ENCODE data around the gene TTC19. TPM values are rescaled to one million over a fixed set of nuclear protein-coding genes. Genes with fewer than 3 reads are reported as not detected.

The TTC19 gene
- total RNA-seq, 1 donor from 2014 or later: 21.4 TPM

DNA sequence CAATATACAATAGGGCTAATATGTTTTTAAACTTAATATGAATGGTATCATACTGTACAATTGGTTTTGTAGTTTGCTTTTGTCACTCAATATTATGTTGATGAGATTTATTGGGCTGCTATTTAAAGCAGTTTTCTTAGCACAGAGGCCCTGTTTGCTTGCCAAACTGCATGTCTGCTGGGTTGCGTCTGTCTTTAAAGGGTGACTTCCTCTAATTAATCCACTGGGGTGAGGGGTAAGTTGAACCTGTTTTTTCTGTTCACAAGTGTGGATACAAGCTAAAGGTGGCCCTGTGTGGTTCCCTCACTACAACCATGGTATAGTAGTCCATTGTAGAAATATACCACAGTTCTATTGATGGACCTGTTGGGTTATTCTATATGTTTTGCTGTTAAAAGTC lies 19.7 kb downstream of the TTC19 start:
- H3K4me1 ChIP-seq: peaks cover 54% of the 10 kb centered on the region
- peak overlapping the region; percentile 38 for H3K27ac ChIP-seq (replicated peaks)
- no peaks in the 10 kb centered on the region for H3K27me3 ChIP-seq (ENCODE audit: low read depth)
- no peak overlapping the region for H3K4me3 ChIP-seq
- TF ChIP-seq, protein P1, sequence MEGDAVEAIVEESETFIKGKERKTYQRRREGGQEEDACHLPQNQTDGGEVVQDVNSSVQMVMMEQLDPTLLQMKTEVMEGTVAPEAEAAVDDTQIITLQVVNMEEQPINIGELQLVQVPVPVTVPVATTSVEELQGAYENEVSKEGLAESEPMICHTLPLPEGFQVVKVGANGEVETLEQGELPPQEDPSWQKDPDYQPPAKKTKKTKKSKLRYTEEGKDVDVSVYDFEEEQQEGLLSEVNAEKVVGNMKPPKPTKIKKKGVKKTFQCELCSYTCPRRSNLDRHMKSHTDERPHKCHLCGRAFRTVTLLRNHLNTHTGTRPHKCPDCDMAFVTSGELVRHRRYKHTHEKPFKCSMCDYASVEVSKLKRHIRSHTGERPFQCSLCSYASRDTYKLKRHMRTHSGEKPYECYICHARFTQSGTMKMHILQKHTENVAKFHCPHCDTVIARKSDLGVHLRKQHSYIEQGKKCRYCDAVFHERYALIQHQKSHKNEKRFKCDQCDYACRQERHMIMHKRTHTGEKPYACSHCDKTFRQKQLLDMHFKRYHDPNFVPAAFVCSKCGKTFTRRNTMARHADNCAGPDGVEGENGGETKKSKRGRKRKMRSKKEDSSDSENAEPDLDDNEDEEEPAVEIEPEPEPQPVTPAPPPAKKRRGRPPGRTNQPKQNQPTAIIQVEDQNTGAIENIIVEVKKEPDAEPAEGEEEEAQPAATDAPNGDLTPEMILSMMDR (IDR thresholded peaks at IDR 0.05; ENCODE audit: borderline replicate concordance): no peak
- H3K36me3 ChIP-seq: peaks cover 39% of the 10 kb centered on the region
- no peaks in the 10 kb centered on the region for H3K9me3 ChIP-seq (replicated peaks)
- intact Hi-C loops (cut with micrococcal nuclease): no loop called here
- no peak for DNase-seq

DNA sequence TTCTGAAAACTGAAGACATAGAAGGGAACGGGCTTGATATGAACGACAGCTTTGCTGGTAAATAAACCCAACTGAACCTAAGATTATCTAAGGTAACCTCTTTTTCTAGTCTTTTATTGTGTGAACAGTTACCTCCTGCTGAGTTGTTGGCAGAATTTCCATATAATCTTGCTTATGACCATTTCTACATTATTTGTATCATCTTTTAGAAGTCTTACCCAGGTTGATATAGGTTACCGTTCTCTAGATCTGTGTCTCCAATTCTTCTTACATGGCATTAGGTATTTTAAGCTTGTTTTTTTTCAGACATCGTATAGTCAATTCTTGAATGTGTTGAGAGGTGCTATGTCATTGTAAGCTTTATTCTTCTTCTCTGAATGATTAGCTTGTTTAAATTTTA lies 24.3 kb downstream of the TTC19 start:
- H3K27ac ChIP-seq (replicated peaks): no peak overlapping the region

DNA sequence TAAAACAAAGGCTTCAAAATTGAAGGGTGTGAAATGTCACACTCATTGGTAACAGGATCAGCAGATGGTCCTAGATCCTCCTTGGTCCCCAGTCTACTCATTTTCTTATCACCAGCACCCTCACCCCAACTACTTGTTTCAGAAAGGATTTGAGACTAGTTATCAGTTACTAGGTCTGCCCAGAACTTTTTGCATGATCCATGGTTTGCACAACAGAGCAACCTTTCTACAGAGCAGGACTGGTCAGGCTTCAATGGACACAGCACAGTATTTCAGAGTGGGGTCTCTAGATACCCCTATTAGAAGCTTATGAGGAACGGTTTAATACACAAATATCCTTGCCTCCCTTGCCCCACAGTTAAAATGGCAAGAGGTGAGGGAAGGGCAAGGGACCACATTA lies 25.6 kb downstream of the TTC19 start:
- H3K27me3 ChIP-seq (ENCODE audit: low read depth): no peaks in the 10 kb centered on the region
- no peak for DNase-seq
- H3K9me3 ChIP-seq (replicated peaks): no peaks in the 10 kb centered on the region
- peaks cover 38% of the 10 kb centered on the region for H3K4me1 ChIP-seq
- H3K27ac ChIP-seq (replicated peaks): no peak overlapping the region
- peaks cover 70% of the 10 kb centered on the region for H3K36me3 ChIP-seq
- TF ChIP-seq, protein P1 (IDR thresholded peaks at IDR 0.05; ENCODE audit: borderline replicate concordance): no peak
- no peak overlapping the region for H3K4me3 ChIP-seq
- intact Hi-C loops (cut with micrococcal nuclease): no loop called here

More for the DNA sequence above, 24.3 kb downstream of the TTC19 start:
- H3K9me3 ChIP-seq (replicated peaks): no peaks in the 10 kb centered on the region
- H3K36me3 ChIP-seq: peaks cover 63% of the 10 kb centered on the region
- TF ChIP-seq, protein P1 (IDR thresholded peaks at IDR 0.05; ENCODE audit: borderline replicate concordance): no peak
- intact Hi-C loops (cut with micrococcal nuclease): no loop called here
- H3K27me3 ChIP-seq (ENCODE audit: low read depth): no peaks in the 10 kb centered on the region
- DNase-seq: no peak
- H3K4me1 ChIP-seq: peaks cover 50% of the 10 kb centered on the region
- H3K4me3 ChIP-seq: no peak overlapping the region

DNA sequence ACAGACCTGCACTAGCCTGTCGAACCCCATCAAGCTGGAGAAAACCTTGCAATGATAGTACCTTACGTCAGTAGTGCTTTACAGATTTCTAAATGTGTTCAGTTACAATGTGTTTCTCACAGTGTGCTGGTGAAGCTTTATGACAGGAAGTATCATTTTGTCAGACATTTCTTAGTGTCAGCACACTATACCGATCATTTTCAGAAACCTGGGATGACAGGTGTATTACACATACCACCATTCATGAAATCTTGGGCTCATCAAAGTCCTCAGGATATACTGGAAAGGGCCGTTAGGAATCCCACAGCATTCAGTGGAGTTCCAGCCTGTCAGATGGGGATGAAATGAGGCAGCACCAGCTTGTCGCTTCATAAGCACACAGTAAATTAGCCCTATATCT lies 27.3 kb downstream of the TTC19 start:
- H3K36me3 ChIP-seq: peaks cover 77% of the 10 kb centered on the region

DNA sequence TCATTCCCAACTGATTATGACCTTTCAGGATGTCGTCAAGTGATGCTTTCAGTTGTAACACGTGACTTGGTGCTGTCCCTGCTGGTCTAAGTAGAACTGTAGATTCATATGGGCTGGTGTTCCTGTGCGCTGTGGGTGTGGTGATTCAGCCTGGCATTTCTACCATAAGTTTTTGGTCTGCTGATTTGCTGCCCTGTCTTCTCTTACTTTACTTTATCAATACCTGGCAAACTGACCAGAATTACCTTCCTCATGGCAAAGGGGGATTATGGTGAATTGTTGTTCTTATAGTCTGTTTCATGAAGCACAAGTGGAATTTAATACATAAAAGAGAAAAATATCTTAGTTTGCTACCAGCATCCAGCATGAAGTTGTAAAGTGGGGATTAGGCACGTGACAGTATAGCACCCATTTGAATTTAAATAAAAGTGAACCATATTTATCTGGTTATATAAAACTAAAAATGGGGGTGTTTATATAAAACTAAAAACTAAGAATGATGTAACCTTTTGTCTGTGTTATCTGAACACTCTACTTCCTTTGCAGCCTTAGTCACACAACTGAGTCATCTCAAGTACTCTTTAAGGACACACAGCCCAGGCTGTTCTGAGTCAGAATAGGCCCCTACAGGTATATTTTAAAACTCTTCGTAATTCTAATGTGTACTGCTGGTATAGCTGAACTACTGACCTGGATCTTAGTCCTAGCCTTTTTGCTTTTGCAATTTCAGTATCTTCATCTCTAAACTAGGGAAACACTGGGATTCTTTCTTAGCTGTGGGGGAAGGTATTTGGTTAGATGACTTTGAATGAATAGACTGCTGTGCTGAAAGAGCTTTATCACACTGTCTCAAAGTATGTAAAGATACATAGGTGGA lies 28.3 kb downstream of the TTC19 start:
- Histone ChIP-seq H3K4me1 (peaks cover 22% of the 10 kb centered on the region), H3K36me3 (peaks cover 87% of the 10 kb centered on the region), H3K27ac (replicated peaks) (peak overlapping the region; percentile 46), H3K9me3 (replicated peaks) (no peaks in the 10 kb centered on the region), H3K27me3 (ENCODE audit: low read depth) (no peaks in the 10 kb centered on the region), H3K4me3 (no peak overlapping the region)
- DNase-seq: no peak
- intact Hi-C loops (cut with micrococcal nuclease): no loop called here
- TF ChIP-seq, protein P1 (IDR thresholded peaks at IDR 0.05; ENCODE audit: borderline replicate concordance): no peak

More for the DNA sequence above, 27.3 kb downstream of the TTC19 start:
- no peak overlapping the region for H3K27ac ChIP-seq (replicated peaks)
- peaks cover 30% of the 10 kb centered on the region for H3K4me1 ChIP-seq
- no peak for DNase-seq
- TF ChIP-seq, protein P1 (IDR thresholded peaks at IDR 0.05; ENCODE audit: borderline replicate concordance): no peak
- intact Hi-C loops (cut with micrococcal nuclease): no loop called here
- no peaks in the 10 kb centered on the region for H3K9me3 ChIP-seq (replicated peaks)
- H3K4me3 ChIP-seq: no peak overlapping the region
- H3K27me3 ChIP-seq (ENCODE audit: low read depth): no peaks in the 10 kb centered on the region
